GM10266 (cell line): ENCODE results near the gene ASIC4.

Experiments used
- DNase-seq: peaks from one replicate; pipeline ENCODE4 v3.0.0; 2012; ENCODE audit errors: extremely low spot score
- CTCF ChIP-seq: IDR thresholded peaks from 2 replicates; pipeline ENCODE4 v1.5.1; 2012; ENCODE audit warnings: mild to moderate bottlenecking, low read depth; ENCODE audit not compliant: control insufficient read depth, insufficient read depth; ENCODE audit errors: missing control alignments

ASIC4 gene

GRCh38 chr2:219552382-219553167 lies 38.3 kb downstream of the ASIC4 start:
- DNase-seq = peak; percentile 94
- no peak for TF ChIP-seq CTCF

GRCh38 chr2:219553168-219553417 lies 38.8 kb downstream of the ASIC4 start:
- TF ChIP-seq CTCF = no peak
- no peak for DNase-seq

- no peak for DNase-seq
- TF ChIP-seq CTCF = no peak
These were observed 39.2 kb downstream of the ASIC4 start for GRCh38 chr2:219553463-219553963.

GRCh38 chr2:219554350-219554749 lies 40.1 kb downstream of the ASIC4 start:
- TF ChIP-seq CTCF = no peak
- no peak for DNase-seq

DNA sequence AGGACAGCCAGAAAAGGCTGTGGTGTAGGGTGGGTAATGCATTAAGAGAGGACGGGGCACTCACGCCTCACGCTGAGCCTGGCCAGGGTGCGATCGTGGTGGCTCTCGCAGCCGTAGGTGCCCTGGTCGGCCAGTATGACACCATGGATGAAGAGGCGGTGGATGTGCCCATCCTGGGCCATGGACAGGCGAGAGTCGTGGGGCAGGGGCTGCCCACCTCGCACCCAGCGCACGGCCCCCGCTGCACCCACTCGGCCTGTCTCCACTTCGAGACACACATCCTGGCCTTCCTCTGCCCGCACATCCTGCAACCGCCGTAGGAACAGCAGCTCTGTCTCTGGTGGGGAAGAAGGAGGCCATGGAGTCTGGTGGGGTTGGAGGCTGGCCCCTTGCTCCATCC lies 41.7 kb downstream of the ASIC4 start:
- no peak for DNase-seq

GRCh38 chr2:219556413-219556812 lies 42.1 kb downstream of the ASIC4 start:
- DNase-seq = no peak
- no peak for TF ChIP-seq CTCF

More for the DNA sequence above, 41.7 kb downstream of the ASIC4 start:
- TF ChIP-seq CTCF = no peak

GRCh38 chr2:219557320-219557719 lies 43.0 kb downstream of the ASIC4 start:
- DNase-seq = no peak
- TF ChIP-seq CTCF = no peak
